Fibroblast of peridontal ligament (primary cell): ENCODE measurements around the gene EIF3A.

Experiments used
- DNase-seq: peaks from one replicate; pipeline ENCODE4 v3.0.0-alpha.2; 2010; ENCODE audit errors: extremely low read depth

The EIF3A gene

GRCh38 chr10:119006451-119007210 is 74.0 kb downstream of the EIF3A start:
- peak; percentile 99 for DNase-seq

- no peak for DNase-seq
Observed at GRCh38 chr10:119005362-119006043, 75.1 kb downstream of the EIF3A start.

GRCh38 chr10:119003572-119004289 is 76.9 kb downstream of the EIF3A start:
- DNase-seq, result no peak

GRCh38 chr10:119001717-119002500 is 78.7 kb downstream of the EIF3A start:
- DNase-seq, result no peak

- DNase-seq, result no peak
Observed at GRCh38 chr10:118998183-118998582, 82.4 kb downstream of the EIF3A start.

- DNase-seq, result no peak
Observed at GRCh38 chr10:118997379-118997778, 83.2 kb downstream of the EIF3A start.

GRCh38 chr10:118995739-118996138 is 84.9 kb downstream of the EIF3A start:
- DNase-seq, result no peak

GRCh38 chr10:118994321-118994720 is 86.3 kb downstream of the EIF3A start:
- no peak for DNase-seq

GRCh38 chr10:118993214-118993613 is 87.4 kb downstream of the EIF3A start:
- DNase-seq, result no peak

- no peak for DNase-seq
Observed at GRCh38 chr10:118992496-118992895, 88.1 kb downstream of the EIF3A start.

- no peak for DNase-seq
Observed at GRCh38 chr10:118990326-118990725, 90.3 kb downstream of the EIF3A start.

GRCh38 chr10:118986815-118987790 is 93.5 kb downstream of the EIF3A start:
- no peak for DNase-seq

- DNase-seq, result no peak
Observed at GRCh38 chr10:118985576-118985975, 95.0 kb downstream of the EIF3A start.
